Left ventricle myocardium superior (tissue), 1 donor: ENCODE results near the gene KANSL1. TPM values are rescaled to one million over a fixed set of nuclear protein-coding genes. Genes with fewer than 3 reads are reported as not detected.
"Not testable (repeated sequence)": the region's sequence is repeated elsewhere in the genome, so short reads cannot be mapped to it uniquely, and the experiment has no call there.

Experiments used
- ATAC-seq: fragments of 200-7000 bp; cut with Tn5 transposase; one replicate; pipeline ENCODE4 v1.9.1; 2020; ENCODE audit warnings: mild to moderate bottlenecking, moderate library complexity
- DNase-seq: peaks from one replicate; pipeline ENCODE4 v3.0.0-alpha.2; 2020
- intact Hi-C: fragments of 100-400 bp; cut with micrococcal nuclease; formaldehyde crosslinking; loops from one replicate; pipeline ENCODE4 v1.11.0; 2022
- total RNA-seq: library from RNA; stranded (reverse); fragmentation: NEBNext Ultra II Directional; extraction: Animal tissue kit (Norgen Biotek cat#: 25700); gene quantifications from one replicate; pipeline ENCODE4 v1.2.1, GENCODE V29; 2021
- donor health status: DM: no; HTN: yes; CAD: no; lungs with severe emphysema.

Gene KANSL1
- total RNA-seq, 1 donor from 2014 or later, result 26.9 TPM

- intact Hi-C loops, ATAC-seq: not testable (repeated sequence)
These were observed 169.9 kb downstream of the KANSL1 start for GRCh38 chr17:46023366-46023765.

GRCh38 chr17:46020998-46021397 is 172.2 kb downstream of the KANSL1 start:
- no peak for ATAC-seq
- intact Hi-C loops, result no loop called here
- DNase-seq, result no peak

More at GRCh38 chr17:46023366-46023765, 169.9 kb downstream of the KANSL1 start:
- not testable (repeated sequence) for DNase-seq

GRCh38 chr17:46020023-46020761 is 173.0 kb downstream of the KANSL1 start:
- intact Hi-C loops, result no loop called here
- peak; percentile 38 for ATAC-seq
- no peak for DNase-seq

GRCh38 chr17:46019408-46019925 is 173.8 kb downstream of the KANSL1 start:
- ATAC-seq, intact Hi-C loops, DNase-seq: not testable (repeated sequence)

GRCh38 chr17:46013502-46014165 is 179.6 kb downstream of the KANSL1 start:
- ATAC-seq, result no peak
- DNase-seq, result no peak

GRCh38 chr17:46013127-46013501 is 180.1 kb downstream of the KANSL1 start:
- ATAC-seq, result no peak
- intact Hi-C loops, result no loop called here

More at GRCh38 chr17:46013502-46014165, 179.6 kb downstream of the KANSL1 start:
- intact Hi-C loops, result no loop called here

GRCh38 chr17:46012506-46013079 is 180.6 kb downstream of the KANSL1 start:
- DNase-seq, result no peak
- intact Hi-C loops, result no loop called here
- ATAC-seq, result no peak

More at GRCh38 chr17:46013127-46013501, 180.1 kb downstream of the KANSL1 start:
- no peak for DNase-seq

GRCh38 chr17:46011711-46012505 is 181.3 kb downstream of the KANSL1 start:
- ATAC-seq, result no peak
- no peak for DNase-seq
- intact Hi-C loops, result no loop called here

GRCh38 chr17:46010597-46011186 is 182.5 kb downstream of the KANSL1 start:
- DNase-seq (no peak), ATAC-seq (no peak)
- intact Hi-C loops, result no loop called here

GRCh38 chr17:46009681-46010596 is 183.3 kb downstream of the KANSL1 start:
- intact Hi-C loops, result loop anchor here (10.0 kb wide), 1 partner anchor 205 kb away; no protein-coding TSS in a partner anchor
- ATAC-seq (no peak), DNase-seq (no peak)

GRCh38 chr17:46008591-46008990 is 184.6 kb downstream of the KANSL1 start:
- ATAC-seq (no peak), DNase-seq (no peak)
- intact Hi-C loops, result loop anchor here (10.0 kb wide), 1 partner anchor 206 kb away; no protein-coding TSS in a partner anchor

GRCh38 chr17:46007461-46007965 is 185.7 kb downstream of the KANSL1 start:
- DNase-seq (no peak), ATAC-seq (no peak)
- intact Hi-C loops, result loop anchor here (10.0 kb wide), 1 partner anchor 207 kb away; no protein-coding TSS in a partner anchor

GRCh38 chr17:46006082-46006481 is 187.1 kb downstream of the KANSL1 start:
- not testable (repeated sequence) for DNase-seq, ATAC-seq
- intact Hi-C loops, result loop anchor here (10.0 kb wide), 1 partner anchor 209 kb away; no protein-coding TSS in a partner anchor

- ATAC-seq, result peak; percentile 79
- peak; percentile 71 for DNase-seq
- intact Hi-C loops, result loop anchor here (10.0 kb wide), 1 partner anchor 211 kb away; no protein-coding TSS in a partner anchor
These were observed 189.1 kb downstream of the KANSL1 start for GRCh38 chr17:46003907-46004748.

GRCh38 chr17:46002973-46003316 is 190.3 kb downstream of the KANSL1 start:
- intact Hi-C loops, result loop anchor here (10.0 kb wide), 1 partner anchor 212 kb away; no protein-coding TSS in a partner anchor
- DNase-seq, result no peak
- peak; percentile 14 for ATAC-seq

- intact Hi-C loops, result loop anchor here (10.0 kb wide), 1 partner anchor 212 kb away; no protein-coding TSS in a partner anchor
- ATAC-seq (peak; percentile 84), DNase-seq (peak; percentile 61)
These were observed 190.8 kb downstream of the KANSL1 start for GRCh38 chr17:46002311-46002972.
